Measurements from ENCODE around the gene PTPN23.

- TF ChIP-seq GATA3 (IDR thresholded peaks at IDR 0.05; ENCODE audit: low read depth, low read length) (no peak), GATA2 (IDR thresholded peaks at IDR 0.05; ENCODE audit: low read depth, low read length) (no peak)
Measured at GRCh38 chr3:47444103-47444502, 63.3 kb downstream of the PTPN23 start.
